HG03060 (cell line): ENCODE results near the gene ENDOU.
"Not testable (repeated sequence)": the region's sequence is repeated elsewhere in the genome, so short reads cannot be mapped to it uniquely, and the experiment has no call there.

Experiments used
- ATAC-seq: cut with Tn5 transposase; IDR thresholded peaks from one replicate; pipeline ENCODE4 v1.9.1; 2021; ENCODE audit warnings: low read depth, moderate number of reproducible peaks; ENCODE audit not compliant: unreplicated experiment

The ENDOU gene

GRCh38 chr12:47700263-47700662 is 25.0 kb downstream of the ENDOU start:
- ATAC-seq: no peak

- ATAC-seq: no peak
These were observed 26.7 kb downstream of the ENDOU start for GRCh38 chr12:47698631-47699030.

GRCh38 chr12:47698055-47698454 is 27.2 kb downstream of the ENDOU start:
- ATAC-seq: no peak

- ATAC-seq: no peak
These were observed 36.1 kb downstream of the ENDOU start for GRCh38 chr12:47689215-47689614.

- ATAC-seq: no peak
These were observed 37.7 kb downstream of the ENDOU start for GRCh38 chr12:47687636-47688035.

- no peak for ATAC-seq
These were observed 38.5 kb downstream of the ENDOU start for GRCh38 chr12:47686645-47687240.

GRCh38 chr12:47679785-47680184 is 45.5 kb downstream of the ENDOU start:
- ATAC-seq: no peak

GRCh38 chr12:47672068-47672467 is 53.2 kb downstream of the ENDOU start:
- no peak for ATAC-seq

- not testable (repeated sequence) for ATAC-seq
These were observed 57.4 kb downstream of the ENDOU start for GRCh38 chr12:47667935-47668334.
